ENCODE results near the gene SMAD5. TPM values are rescaled to one million over a fixed set of nuclear protein-coding genes. Genes with fewer than 3 reads are reported as not detected.

SMAD5 gene
- total RNA-seq, 2 donors from 2014 or later = 51.9 to 64.1 TPM

GRCh38 chr5:136230176-136230575 is 97.5 kb downstream of the SMAD5 start:
- Histone ChIP-seq H3K27ac (no peak overlapping the region), H3K27me3 (no peaks in the 10 kb centered on the region), H3K9me3 (no peaks in the 10 kb centered on the region), H3K9ac (ENCODE audit: low read depth in 2 of 2, low read length in 2 of 2) (no peak overlapping the region), H3K4me1 (no peaks in the 10 kb centered on the region), H3K36me3 (no peaks in the 10 kb centered on the region), H3K4me3 (no peak overlapping the region)
- no peak for DNase-seq
- intact Hi-C loops (cut with DNase I) = no loop called here
- TF ChIP-seq, protein P1, sequence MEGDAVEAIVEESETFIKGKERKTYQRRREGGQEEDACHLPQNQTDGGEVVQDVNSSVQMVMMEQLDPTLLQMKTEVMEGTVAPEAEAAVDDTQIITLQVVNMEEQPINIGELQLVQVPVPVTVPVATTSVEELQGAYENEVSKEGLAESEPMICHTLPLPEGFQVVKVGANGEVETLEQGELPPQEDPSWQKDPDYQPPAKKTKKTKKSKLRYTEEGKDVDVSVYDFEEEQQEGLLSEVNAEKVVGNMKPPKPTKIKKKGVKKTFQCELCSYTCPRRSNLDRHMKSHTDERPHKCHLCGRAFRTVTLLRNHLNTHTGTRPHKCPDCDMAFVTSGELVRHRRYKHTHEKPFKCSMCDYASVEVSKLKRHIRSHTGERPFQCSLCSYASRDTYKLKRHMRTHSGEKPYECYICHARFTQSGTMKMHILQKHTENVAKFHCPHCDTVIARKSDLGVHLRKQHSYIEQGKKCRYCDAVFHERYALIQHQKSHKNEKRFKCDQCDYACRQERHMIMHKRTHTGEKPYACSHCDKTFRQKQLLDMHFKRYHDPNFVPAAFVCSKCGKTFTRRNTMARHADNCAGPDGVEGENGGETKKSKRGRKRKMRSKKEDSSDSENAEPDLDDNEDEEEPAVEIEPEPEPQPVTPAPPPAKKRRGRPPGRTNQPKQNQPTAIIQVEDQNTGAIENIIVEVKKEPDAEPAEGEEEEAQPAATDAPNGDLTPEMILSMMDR (IDR thresholded peaks at IDR 0.05) = no peak

DNA sequence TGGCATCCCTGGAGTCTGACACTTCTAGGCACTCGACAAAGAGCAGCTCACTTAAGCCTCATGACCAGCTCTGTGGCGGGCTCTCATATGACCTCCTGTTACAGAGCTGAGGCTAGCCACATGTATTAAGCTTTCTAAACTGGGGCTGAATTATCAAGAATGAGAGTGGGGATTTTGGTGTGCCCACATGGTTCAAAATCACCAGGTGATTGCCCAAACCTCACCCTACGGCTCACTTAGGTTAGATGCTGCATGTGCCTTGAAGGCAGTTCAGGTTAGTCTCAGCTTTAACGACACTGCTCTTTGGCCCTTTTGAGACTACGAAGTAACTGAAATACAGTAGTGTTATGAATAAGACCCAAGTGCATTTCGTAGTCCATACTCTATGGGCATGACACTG is 99.7 kb downstream of the SMAD5 start:
- Histone ChIP-seq H3K9me3 (no peaks in the 10 kb centered on the region), H3K27me3 (no peaks in the 10 kb centered on the region), H3K4me1 (no peaks in the 10 kb centered on the region), H3K36me3 (no peaks in the 10 kb centered on the region), H3K4me3 (no peak overlapping the region), H3K9ac (ENCODE audit: low read depth in 2 of 2, low read length in 2 of 2) (no peak overlapping the region), H3K27ac (no peak overlapping the region)
- no peak for DNase-seq
- intact Hi-C loops (cut with DNase I) = no loop called here
- TF ChIP-seq, protein P1 (IDR thresholded peaks at IDR 0.05) = no peak

Other genes with a start within 250 kb of the SMAD5 start
- gene IL9, start 237.0 kb upstream of the SMAD5 start, total RNA-seq = not detected
- gene LECT2, start 177.9 kb upstream of the SMAD5 start, total RNA-seq = not detected
- gene TGFBI, start 103.9 kb upstream of the SMAD5 start, total RNA-seq = 10 to 100 TPM; 47.5 to 63.3 TPM
- 10 to 100 TPM; 18.9 to 20.2 TPM for gene SMIM32, start 60.3 kb downstream of the SMAD5 start, total RNA-seq
- not detected for gene TRPC7, start 232.7 kb downstream of the SMAD5 start, total RNA-seq

Data from colonic mucosa (tissue), 4 donors.